SK-N-SH treated with all-trans-retinoic acid at 6 μM for 48 hours (cell line): ENCODE data around the gene TMTC2.

Source experiments
- ATAC-seq: fragments of 200-7000 bp; cut with Tn5 transposase; 3 replicates; pipeline ENCODE4 v1.9.1; 2020; ENCODE audit warnings: mild to moderate bottlenecking, moderate library complexity
- BACH2 ChIP-seq: fragments of 250-450 bp; sonication (Bioruptor Pico); IDR thresholded peaks from 2 replicates; pipeline ENCODE4 v1.9.0; 2021; ENCODE audit warnings: mild to moderate bottlenecking, borderline replicate concordance
- CREB5 ChIP-seq: fragments of 250-450 bp; sonication (Bioruptor Pico); IDR thresholded peaks from 2 replicates; pipeline ENCODE4 v1.5.1; 2020; ENCODE audit warnings: low read depth, mild to moderate bottlenecking, moderate library complexity
- CSDC2 ChIP-seq: fragments of 250-450 bp; sonication (Bioruptor Pico); IDR thresholded peaks from 2 replicates; pipeline ENCODE4 v1.5.0; 2020; ENCODE audit warnings: mild to moderate bottlenecking, moderate library complexity
- GLIS3 ChIP-seq: fragments of 250-450 bp; sonication (Bioruptor Pico); IDR thresholded peaks from 2 replicates; pipeline ENCODE4 v1.5.0; 2020; ENCODE audit warnings: mild to moderate bottlenecking, moderate library complexity
- ISL1 ChIP-seq: fragments of 250-450 bp; sonication (Bioruptor Pico); IDR thresholded peaks from 2 replicates; pipeline ENCODE4 v2.1.2; 2022; ENCODE audit warnings: mild to moderate bottlenecking, moderate library complexity
- OSR1 ChIP-seq: fragments of 250-450 bp; sonication (Bioruptor Pico); IDR thresholded peaks from 2 replicates; pipeline ENCODE4 v1.8.0; 2022; ENCODE audit warnings: moderate library complexity, mild to moderate bottlenecking, inconsistent platforms
- PATZ1 ChIP-seq: fragments of 250-450 bp; sonication (Bioruptor Pico); IDR thresholded peaks from 2 replicates; pipeline ENCODE4 v1.8.0; 2020; ENCODE audit warnings: mild to moderate bottlenecking, moderate library complexity, borderline replicate concordance
- POU6F1 ChIP-seq: fragments of 250-450 bp; sonication (Bioruptor Pico); IDR thresholded peaks from 2 replicates; pipeline ENCODE4 v1.8.0; 2021; ENCODE audit warnings: low read depth, mild to moderate bottlenecking, moderate library complexity, borderline replicate concordance
- PPARA ChIP-seq: fragments of 250-450 bp; sonication (Bioruptor Pico); IDR thresholded peaks from 2 replicates; pipeline ENCODE4 v1.5.0; 2020; ENCODE audit warnings: mild to moderate bottlenecking, borderline replicate concordance
- RARB ChIP-seq: fragments of 250-450 bp; sonication (Bioruptor Pico); IDR thresholded peaks from 2 replicates; pipeline ENCODE4 v1.8.0; 2021; ENCODE audit warnings: mild to moderate bottlenecking, moderate library complexity
- SNAI2 ChIP-seq: fragments of 250-450 bp; sonication (Bioruptor Pico); IDR thresholded peaks from 2 replicates; pipeline ENCODE4 v1.5.0; 2020; ENCODE audit warnings: mild to moderate bottlenecking, moderate library complexity
- TCF4 ChIP-seq: fragments of 250-450 bp; sonication (Bioruptor Pico); IDR thresholded peaks from 2 replicates; pipeline ENCODE4 v1.8.0; 2021; ENCODE audit warnings: mild to moderate bottlenecking, moderate library complexity, borderline replicate concordance
- TOX ChIP-seq: fragments of 250-450 bp; sonication (Bioruptor Pico); IDR thresholded peaks from 2 replicates; pipeline ENCODE4 v1.8.0; 2021; ENCODE audit warnings: mild to moderate bottlenecking, moderate library complexity, borderline replicate concordance
- TSHZ2 ChIP-seq: fragments of 250-450 bp; sonication (Bioruptor Pico); IDR thresholded peaks from 2 replicates; pipeline ENCODE4 v1.5.0; 2020; ENCODE audit warnings: mild to moderate bottlenecking, moderate library complexity
- ZFP30 ChIP-seq: fragments of 450-650 bp; formaldehyde crosslinking; IDR thresholded peaks from 2 replicates; pipeline ENCODE4 v1.5.0; 2022; ENCODE audit warnings: mild to moderate bottlenecking, moderate library complexity
- ZNF565 ChIP-seq: fragments of 450-650 bp; formaldehyde crosslinking; conservative IDR thresholded peaks from 2 replicates; pipeline ENCODE4 v1.5.0; 2020; ENCODE audit warnings: low read depth, mild to moderate bottlenecking, moderate library complexity
- ZNF70 ChIP-seq: fragments of 450-650 bp; formaldehyde crosslinking; IDR thresholded peaks from 2 replicates; pipeline ENCODE4 v1.5.0; 2020; ENCODE audit warnings: mild to moderate bottlenecking, moderate library complexity
- ZNF8 ChIP-seq: fragments of 450-650 bp; formaldehyde crosslinking; IDR thresholded peaks from 2 replicates; pipeline ENCODE4 v1.5.0; 2020; ENCODE audit warnings: mild to moderate bottlenecking, moderate library complexity

The TMTC2 gene

GRCh38 chr12:82970614-82971013 lies 283.9 kb downstream of the TMTC2 start:
- TF ChIP-seq POU6F1 (CRISPR knock-in tag) (no peak), TSHZ2 (CRISPR knock-in tag) (no peak), TOX (no peak), CREB5 (CRISPR knock-in tag) (no peak), SNAI2 (CRISPR knock-in tag) (no peak), RARB (no peak), CSDC2 (CRISPR knock-in tag) (no peak), ZNF8 (CRISPR knock-in tag) (no peak), TCF4 (CRISPR knock-in tag) (no peak), BACH2 (CRISPR knock-in tag) (no peak), PPARA (no peak)
- ATAC-seq, result no peak

GRCh38 chr12:82971584-82971983 lies 284.9 kb downstream of the TMTC2 start:
- ATAC-seq, result no peak
- TF ChIP-seq ZNF565 (CRISPR knock-in tag), result no peak
- TF ChIP-seq ZNF70 (CRISPR knock-in tag), result no peak
- TF ChIP-seq RARB, result no peak
- no peak for TF ChIP-seq ISL1 (CRISPR knock-in tag)
- TF ChIP-seq POU6F1 (CRISPR knock-in tag), result no peak

GRCh38 chr12:82972624-82973023 lies 285.9 kb downstream of the TMTC2 start:
- ATAC-seq, result no peak
- no peak for TF ChIP-seq PPARA
- TF ChIP-seq POU6F1 (CRISPR knock-in tag), result no peak
- no peak for TF ChIP-seq ZNF70 (CRISPR knock-in tag)
- TF ChIP-seq TCF4 (CRISPR knock-in tag), result no peak
- TF ChIP-seq CREB5 (CRISPR knock-in tag), result no peak
- TF ChIP-seq GLIS3 (CRISPR knock-in tag), result no peak
- no peak for TF ChIP-seq ISL1 (CRISPR knock-in tag)
- no peak for TF ChIP-seq OSR1 (CRISPR knock-in tag)
- no peak for TF ChIP-seq CSDC2 (CRISPR knock-in tag)
- no peak for TF ChIP-seq ZFP30 (CRISPR knock-in tag)
- no peak for TF ChIP-seq BACH2 (CRISPR knock-in tag)
- no peak for TF ChIP-seq SNAI2 (CRISPR knock-in tag)
- TF ChIP-seq ZNF8 (CRISPR knock-in tag), result no peak
- TF ChIP-seq PATZ1 (CRISPR knock-in tag), result no peak
- no peak for TF ChIP-seq RARB
- TF ChIP-seq ZNF565 (CRISPR knock-in tag), result no peak
